GM12801 (cell line): ENCODE results near the gene CDH4.

Source experiments
- CTCF ChIP-seq: IDR thresholded peaks from one replicate; pipeline ENCODE4 v1.5.1; 2011; ENCODE audit warnings: control low read depth; ENCODE audit not compliant: insufficient read length; ENCODE audit errors: extremely low read depth

The CDH4 gene

GRCh38 chr20:61725966-61726365, 473.9 kb downstream of the CDH4 start:
- TF ChIP-seq CTCF, result no peak

DNA sequence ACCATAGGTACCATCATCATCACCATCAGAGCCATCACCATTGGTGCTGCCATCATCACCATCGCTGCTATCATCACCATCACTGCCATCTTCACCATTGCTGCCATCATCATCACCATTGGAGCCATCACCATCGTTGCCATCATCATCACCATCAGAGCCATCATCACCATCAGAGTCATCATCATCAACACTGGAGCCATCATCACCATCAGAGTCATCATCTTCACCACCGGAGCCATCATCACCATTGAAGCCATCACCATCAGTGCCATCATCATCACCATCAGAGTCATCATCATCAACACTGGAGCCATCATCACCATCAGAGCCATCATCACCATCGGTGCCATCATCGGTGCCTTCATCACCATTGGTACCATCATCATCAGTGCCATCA, 474.9 kb downstream of the CDH4 start:
- TF ChIP-seq CTCF, result no peak

- TF ChIP-seq CTCF, result no peak
These were observed 475.7 kb downstream of the CDH4 start for GRCh38 chr20:61727761-61728160.

DNA sequence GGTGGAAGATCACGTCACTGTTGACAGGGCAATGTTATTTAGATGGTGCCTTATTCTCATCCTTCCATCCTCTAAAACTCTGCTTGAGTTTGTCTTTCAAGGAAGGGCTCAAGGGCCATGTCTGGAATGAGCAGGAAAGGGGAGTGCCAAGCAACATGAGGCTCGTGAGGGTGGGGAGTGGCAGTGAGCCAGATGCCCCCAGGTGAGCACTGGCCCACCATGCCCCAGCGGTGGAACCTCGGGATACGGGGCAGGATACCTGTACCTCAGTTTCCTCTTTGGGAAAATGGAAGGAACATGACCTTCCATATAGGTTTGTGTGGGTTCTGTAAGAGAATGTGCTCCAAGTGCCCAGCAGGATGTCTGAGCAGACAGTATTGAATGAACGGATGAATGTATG, 476.3 kb downstream of the CDH4 start:
- no peak for TF ChIP-seq CTCF

DNA sequence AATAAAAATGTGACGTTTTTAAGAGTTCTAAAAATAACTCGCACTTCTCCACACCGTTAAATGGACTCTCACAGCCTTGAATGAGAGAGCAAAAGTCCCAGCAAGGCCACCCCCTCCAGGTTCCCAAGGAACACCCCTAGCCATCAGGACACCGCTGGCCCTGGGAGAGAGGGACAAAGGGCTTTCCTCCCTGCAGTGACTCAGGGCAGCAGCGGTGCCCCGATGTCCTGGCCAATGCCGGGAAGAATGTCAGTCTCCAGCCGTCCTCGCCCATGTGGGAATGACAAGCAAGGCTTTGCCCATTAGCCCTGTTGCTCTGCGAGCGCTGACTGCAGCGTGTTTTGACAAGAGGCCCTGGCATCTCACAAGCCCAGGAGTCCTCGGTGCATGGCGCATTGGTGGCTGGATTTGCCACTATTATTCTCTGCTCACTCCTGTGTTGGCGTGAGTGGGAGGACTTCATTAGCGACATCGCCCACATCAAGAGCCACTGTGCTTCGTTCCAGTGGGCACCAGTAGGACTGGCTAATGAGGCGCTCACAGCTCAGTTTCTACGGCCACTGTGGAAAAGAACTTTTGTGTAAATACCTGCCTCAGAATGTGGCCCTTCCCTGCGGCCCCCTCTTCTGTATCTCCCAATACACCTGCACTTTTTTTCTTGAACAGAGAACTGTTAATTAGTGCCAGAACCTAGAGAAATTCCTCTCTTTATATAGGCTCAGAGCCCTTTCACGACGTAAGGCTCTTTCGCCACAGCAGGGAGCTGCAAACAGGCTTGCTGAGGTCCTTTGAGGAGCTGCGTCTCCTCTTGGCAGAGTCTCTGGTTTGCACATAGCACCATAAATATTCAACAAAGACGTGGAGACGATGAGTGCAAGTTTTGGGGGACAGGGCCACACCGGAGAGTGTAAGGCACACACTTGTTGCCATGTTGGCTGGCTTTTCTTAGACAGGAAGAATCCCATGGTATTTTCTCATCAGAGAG, 477.0 kb downstream of the CDH4 start:
- TF ChIP-seq CTCF, result no peak

DNA sequence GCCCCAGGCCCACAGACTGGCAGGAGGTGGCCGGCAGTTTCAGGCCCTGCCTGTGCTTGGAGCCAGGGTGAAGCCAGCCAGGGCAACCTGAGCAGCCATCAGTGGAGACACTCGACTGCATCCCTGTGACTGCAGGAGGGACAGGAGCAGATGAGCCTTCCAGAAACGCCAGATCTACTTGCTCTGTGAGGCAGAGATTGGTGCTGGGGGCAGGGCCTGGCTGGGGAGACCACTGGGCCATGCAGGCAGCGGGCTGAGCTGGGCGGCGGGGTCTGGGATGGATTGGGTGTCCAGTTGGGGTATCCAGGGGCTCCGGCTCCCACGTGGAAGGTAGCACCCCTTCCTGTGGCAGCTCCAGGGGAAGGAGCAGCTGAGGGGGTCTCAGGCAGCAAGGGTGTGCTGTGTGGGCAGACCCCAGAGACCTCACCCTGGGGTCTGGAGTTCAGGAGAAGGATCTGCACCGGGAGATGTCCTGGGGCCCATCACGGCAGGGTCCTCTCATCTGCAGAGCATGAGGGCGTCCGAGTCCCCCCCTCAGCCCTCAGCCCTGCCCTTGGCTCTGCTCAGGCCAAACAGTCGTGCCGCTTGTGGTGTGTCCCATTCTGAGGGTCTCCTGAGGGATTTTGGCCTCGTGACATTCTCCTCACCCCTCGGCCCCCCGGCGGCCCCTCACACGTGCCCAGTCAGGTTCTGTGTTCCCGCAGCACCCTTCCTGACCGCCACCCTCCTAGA, 478.7 kb downstream of the CDH4 start:
- TF ChIP-seq CTCF, result no peak

DNA sequence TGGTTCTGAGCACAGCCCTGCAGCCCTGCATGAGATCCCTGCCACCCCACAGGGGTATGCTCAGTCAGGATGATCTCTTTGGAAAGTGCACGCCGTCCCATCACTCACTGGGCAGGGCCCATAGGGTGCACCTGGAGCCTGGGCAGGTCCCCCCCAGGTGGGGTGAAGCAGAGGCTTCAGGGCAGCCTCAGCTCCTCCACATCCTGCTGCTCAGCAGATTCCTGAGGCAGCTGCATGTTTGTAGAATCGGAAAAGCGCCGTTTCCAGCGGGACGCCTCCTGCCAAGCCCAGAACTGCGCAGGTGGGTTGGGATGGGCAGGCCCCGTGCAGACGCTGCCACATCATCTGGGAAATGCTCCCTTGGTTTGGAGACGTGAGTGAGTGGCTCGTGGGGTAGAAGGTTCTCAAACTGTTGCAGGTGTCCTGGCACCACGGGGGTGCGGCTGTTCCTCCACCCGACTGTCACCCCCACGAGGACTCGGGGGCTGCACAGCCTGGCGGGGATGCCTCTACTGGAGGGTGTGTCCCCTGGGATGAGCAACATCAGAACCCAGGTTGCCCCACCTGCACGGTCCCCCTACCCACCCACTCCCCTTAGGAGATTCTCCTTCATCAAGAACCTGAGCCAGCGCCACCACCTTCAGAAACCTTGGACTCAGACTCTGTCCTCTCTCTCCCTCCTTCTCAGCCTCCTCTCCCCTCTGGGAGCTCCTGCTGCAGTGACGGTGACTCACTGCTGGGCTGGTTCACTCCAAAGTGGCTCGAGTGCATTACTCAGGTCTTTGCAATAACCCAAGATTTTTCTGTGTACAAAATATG, 479.5 kb downstream of the CDH4 start:
- no peak for TF ChIP-seq CTCF
